A172 (cell line): ENCODE measurements around the gene SPATA25. TPM values are rescaled to one million over a fixed set of nuclear protein-coding genes. Genes with fewer than 3 reads are reported as not detected.
"Not testable (repeated sequence)": the region's sequence is repeated elsewhere in the genome, so short reads cannot be mapped to it uniquely, and the experiment has no call there.

Source experiments
- DNase-seq: peaks from one replicate; pipeline ENCODE4 v3.0.0-alpha.2; 2015; ENCODE audit warnings: low spot score
- total RNA-seq: library from RNA; depleted of rRNA; stranded (reverse); fragments of >200 nt; shearing (Covaris generic); gene quantifications from 2 replicates; pipeline ENCODE4 v1.2.3, GENCODE V29; 2014; rRNA removed

The SPATA25 gene, protein sequence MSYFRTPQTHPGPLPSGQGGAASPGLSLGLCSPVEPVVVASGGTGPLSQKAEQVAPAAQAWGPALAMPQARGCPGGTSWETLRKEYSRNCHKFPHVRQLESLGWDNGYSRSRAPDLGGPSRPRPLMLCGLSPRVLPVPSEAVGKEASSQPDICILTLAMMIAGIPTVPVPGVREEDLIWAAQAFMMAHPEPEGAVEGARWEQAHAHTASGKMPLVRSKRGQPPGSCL
- total RNA-seq: 0.21 TPM in 1 of 2 replicates, not detected in the other

DNA sequence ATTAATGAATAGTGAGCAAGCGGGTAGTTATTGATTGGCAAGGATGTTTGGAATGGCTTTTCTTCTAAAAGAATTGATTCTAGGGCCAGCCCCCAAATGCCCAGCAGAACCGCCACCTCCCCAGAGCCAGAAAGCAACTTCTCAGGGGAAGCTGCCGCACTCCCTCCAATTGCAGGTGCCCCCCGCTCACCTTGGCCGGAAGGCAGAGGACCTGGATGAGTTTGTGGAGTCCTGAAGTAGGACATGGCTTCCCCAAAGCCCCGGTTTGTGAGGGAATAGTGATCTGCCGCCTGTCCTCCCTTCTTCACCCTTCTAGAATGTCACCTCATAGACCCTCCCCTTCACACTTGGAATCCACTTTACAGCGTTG lies at the start of gene SPATA25:
TSS of gene SPATA25 (minus strand) at position 277 of the 370 bp plus-strand sequence. CDS start at position 245, 32 bp downstream.
- no peak for DNase-seq

DNA sequence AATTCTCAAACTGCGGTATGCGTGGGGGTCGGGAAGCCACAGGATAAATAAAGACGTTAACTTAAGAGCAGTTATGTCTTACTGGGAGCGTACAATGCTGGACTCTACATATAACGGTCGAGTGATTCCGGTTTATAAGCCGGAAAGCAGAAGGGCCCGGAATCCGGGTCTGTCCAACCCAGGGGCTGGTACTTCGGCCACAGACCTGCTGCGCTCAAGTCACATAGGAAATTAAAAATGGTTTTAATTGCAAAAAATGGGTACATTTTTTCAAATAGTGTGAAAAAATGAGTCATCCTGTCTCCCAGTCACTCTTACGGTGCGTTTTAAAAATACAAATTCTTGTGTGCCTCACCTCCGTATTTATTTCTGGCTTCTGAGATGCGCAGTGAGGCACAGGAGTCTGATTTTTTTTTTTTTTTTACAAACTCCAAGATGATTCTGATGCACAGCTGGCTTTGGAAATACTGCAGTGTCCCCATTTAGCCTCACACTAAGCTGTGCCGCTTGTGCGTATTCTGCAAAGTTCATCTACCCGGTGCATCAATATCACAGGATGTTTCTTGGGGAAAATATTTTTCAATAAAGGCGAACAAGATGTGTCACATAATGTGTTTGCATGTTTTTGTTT lies 48.1 kb upstream of the SPATA25 start:
- no peak for DNase-seq

DNA sequence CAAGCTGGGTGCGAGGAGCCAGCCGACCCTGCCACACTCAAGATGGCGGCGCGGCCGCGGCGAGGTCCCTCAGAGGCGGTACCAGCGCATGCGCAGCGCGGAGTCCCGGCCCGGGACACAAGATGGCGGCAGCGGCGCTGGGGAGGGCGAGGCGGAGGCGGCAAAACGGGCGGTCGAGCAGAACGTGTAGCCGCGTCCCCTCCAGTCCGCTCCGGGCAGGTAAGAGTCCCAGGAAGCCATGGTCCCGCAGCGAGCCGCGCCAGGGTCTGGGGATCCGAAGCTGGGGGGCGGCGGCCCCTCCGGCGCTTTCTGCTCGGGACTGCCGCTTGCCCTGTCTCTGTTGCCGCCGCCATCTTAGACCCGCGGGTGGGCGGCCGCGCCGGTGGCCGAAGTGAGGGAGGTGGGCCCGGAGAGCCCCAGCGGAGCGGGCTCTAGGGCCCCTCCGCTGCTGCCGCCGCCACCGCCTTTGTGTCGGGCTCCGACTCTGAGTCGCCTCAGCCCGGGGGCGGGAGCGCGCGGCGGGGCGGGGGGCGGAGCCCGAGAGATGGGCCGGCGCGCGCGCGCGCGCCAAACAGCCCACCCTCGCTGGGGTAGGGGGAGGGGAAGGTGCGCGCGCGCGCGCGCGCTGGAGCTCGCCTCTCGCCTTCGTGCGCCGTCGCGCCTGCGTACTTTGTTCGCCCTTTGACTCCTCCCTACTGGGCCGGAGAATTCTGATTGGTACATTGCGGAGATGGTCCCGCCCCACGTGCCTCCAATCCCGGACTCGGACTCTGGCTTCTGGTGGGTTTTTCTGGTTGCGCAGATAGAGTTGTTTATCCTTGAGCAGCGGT lies 47.4 kb upstream of the SPATA25 start, which contains the start of gene PCIF1:
TSS of gene PCIF1 (plus strand) at position 98 of the 830 bp plus-strand sequence. CDS start 4,317 bp downstream, outside the sequence.
- peak; percentile 97 for DNase-seq

DNA sequence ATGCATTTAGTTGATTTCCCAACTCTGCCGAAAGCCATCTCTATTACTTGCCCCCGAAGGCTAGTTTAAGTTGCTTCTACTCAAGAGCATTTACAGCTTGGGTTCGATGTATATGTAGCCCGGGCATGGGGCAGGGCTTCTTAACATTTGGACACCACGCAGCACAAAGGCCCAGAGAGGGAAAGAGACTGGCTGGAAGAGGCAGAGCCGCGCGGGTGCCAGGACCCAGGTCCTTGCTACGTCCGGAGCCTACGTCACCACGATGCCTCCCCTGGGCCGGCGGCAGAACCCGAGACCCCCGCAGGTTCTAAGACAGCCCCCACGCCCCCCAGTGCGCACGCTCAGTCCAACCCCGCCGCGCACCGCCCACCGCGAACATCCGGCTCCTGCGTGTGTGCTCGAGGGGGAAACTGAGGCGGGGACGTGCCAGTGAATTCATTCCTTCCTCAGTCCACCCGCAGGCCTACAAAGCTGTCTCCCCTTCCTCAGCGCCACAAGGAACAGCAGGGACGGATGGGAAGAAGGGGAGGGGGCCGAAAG lies 46.7 kb upstream of the SPATA25 start:
- DNase-seq: no peak

DNA sequence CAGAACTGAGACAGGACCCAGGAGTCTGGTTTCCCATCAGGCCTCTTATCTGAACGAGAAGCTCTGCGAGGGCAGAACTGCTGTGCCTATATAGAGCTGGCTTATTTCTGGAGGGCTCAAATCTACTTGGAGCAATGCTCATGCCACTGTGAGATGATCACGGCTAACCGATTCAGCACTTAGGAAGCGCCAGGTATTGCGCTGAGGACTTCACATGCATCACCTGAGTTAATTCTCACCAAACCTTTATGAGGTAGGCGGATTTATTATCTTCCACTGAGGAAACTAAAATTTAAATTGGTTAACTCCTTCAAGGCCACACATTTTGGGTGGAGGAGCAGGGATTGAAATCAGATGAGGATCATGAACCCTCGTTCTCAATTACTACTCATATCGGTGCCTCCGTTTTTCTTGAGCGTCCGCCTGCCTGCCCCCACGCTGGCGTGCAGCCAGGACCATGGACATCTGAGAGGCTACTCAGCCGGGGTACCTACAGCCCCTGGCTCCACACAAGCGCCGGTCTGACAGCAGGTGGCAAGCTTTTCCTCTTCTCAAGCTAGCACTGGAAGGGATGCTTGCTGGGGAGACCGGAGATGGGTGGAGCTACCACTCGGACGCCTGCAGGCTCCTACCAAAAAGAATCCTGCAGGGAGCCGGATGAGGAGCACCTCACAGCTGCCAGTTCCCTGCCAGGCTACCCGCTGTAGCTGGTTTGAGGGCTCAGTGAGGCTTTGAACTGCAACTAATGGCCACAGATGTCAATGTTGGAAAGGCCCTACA lies 46.0 kb upstream of the SPATA25 start:
- DNase-seq: peak; percentile 88

DNA sequence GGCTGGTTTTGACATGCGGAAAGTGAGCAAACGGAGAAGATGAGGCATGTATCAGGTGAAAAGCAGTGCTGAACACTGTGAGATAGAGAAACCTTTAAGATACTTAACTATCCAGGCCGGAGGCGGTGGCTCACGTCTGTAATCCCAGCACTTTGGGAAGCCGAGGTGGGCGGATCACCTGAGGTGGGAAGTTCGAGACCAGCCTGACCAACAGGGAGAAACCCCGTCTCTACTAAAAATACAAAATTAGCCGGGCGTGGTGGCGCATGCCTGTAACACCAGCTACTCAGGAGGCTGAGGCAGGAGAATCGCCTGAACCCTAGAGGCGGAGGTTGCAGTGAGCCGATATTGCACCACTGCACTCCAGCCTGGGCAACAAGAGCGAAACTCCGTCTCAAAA lies 44.3 kb upstream of the SPATA25 start:
- not testable (repeated sequence) for DNase-seq

DNA sequence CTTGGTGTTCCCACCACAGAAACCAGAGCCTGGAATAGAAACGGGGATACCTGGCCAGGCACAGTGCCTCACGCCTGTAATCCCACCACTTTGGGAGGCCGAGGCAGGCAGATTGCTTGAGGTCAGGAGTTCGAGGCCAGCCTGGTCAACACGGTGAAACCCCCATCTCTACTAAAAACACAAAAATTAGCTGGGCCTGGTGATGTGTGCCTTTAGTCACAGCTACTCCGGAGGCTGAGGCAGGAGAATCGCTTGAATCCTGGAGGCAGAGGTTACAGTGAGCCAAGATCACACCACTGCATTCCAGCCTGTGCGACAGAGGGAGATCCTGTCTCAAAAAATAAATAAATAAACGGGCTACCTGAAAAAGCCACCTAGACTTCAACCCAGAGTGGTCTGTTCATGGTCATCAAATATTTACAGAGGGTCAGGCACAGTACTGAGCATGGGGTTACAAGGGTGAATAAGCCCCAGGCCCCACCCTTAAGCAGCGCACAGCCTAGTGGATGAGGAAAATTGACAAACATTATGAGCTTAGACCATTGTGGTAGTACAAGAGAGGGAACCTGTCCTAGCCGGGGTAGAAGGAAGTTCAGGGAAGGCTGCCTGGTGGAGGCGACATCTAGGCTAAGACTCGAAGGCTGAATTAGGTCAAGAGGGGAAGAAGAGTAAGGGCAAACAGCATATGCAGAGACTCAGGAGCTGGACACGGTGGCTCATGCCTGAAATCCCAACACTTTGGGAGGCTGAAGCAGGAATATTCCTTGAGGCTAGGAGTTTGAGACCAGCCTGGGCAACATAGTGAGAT lies 39.9 kb upstream of the SPATA25 start:
- no peak for DNase-seq

DNA sequence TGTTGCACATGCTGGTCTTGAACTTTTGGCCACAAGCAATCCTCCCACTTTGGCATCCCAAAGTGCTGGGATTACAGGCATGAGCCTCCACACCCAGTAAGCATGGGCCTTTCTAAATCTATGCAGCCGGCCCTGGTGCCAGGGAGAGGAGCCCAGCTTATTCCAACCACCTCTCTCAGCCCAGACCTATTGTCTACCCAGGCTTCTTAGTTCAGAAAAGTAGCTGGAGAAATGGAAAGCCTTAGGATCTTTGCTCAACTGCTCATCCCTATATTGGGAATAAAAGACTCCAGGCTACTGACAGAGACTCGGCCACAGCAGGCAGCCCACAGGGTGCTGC lies 39.3 kb upstream of the SPATA25 start:
- DNase-seq: no peak

DNA sequence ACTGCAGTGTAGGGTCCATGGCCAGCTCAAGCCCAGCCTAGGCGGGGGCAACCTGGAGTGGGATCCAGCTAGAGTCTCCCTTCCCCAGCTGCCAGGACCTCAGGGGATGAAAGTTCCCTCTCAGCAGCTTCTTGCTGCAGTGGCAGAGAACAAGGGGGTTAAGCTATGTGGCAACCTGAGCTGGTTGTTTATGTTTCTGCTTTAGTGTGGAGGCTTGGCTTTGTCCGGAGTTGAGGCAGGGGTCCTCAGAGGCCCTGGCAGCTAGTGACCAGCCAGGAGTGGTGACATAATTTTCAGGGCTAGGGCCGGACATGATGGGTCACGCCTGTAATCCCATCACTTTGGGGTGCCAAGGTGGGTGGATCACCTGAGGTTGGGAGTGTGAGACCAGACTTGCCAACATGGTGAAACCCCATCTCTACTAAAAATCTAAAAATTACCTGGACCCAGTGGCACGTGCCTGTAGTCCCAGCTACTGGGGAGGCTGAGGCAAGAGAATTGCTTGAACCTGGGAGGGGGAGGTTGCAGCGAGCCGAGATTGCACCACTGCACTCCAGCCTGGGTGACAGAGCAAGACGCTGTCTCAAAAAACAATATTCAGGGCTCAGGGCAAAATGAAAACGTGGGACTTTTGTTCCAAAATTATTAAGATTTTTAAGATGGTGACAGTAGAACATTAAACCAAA lies 38.5 kb upstream of the SPATA25 start:
- DNase-seq: no peak

DNA sequence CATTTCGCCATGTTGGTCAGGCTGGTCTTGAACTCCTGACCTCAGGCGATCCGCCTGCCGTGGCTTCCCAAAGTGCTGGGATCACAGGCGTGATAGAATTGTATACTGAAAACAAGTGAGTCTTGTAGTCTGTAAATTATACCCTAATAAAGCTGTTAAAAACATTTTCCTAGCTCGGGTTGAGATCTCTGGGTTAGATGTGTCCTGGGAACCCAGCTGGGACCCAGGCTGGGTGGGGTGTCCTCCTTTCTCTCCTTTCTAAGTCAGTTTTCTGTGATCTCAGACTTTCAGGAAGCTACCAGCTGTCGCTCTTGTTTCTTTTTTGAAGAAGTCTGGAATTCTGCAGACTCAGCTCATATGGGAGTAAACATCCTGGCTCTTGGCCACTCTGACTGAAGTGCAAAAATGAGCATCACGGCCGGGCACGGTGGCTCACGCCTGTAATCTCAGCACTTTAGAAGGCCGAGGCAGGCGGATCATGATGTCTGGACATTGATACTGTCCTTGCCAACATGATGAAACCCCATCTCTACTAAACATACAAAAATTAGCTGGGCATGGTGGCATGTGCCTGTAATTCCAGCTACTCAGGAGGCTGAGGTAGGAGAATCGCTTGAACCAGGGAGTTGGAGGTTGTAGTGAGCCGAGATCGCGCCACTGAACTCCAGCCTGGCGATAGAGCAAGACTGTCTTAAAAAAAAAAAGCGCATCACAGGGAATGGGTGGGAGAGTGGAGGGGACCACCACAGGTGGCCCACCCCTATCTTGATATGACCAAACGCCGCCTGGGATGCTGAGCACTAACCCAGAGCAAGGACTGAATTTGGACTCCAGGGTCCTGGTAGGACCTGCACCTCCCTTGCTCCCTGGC lies 37.2 kb upstream of the SPATA25 start:
- DNase-seq: no peak

DNA sequence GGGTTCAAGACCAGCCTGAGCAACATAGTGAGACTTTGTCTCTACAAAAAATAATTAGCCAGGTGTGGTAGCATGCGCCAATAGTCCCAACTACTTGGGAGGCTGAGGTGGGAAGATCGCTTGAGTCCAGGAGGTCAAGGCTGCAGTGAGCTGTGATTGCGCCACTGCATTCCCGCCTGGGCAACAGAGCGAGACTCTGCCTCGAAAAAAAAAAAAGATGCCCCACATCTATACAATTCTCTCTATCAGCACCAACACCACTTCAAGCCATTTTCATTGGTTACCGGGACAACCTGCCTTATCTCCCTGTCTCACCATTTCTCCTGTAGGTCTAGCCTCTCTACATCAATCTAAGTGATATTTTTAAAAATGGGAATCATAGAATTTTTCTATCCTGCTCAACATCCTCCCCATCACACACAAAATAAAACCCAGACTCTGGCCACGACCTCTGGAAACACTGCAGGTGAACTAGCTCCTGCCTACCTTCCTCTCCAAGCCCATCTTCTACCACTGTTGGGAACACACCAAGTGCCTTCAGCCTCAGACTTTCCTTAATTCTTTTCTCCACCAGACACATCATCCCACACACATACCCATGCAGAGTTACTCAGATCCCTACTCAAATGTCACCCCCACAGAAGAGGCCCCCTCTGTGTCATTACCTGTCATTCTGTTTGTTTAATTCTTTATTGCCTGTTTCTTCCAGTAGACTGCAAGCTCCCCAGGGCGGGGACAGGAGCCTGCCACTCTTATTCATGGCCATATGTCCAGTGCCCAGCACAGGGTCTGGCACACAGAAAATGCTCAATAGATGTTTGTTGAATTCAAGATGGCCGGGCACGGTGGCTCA lies 34.1 kb upstream of the SPATA25 start:
- no peak for DNase-seq

DNA sequence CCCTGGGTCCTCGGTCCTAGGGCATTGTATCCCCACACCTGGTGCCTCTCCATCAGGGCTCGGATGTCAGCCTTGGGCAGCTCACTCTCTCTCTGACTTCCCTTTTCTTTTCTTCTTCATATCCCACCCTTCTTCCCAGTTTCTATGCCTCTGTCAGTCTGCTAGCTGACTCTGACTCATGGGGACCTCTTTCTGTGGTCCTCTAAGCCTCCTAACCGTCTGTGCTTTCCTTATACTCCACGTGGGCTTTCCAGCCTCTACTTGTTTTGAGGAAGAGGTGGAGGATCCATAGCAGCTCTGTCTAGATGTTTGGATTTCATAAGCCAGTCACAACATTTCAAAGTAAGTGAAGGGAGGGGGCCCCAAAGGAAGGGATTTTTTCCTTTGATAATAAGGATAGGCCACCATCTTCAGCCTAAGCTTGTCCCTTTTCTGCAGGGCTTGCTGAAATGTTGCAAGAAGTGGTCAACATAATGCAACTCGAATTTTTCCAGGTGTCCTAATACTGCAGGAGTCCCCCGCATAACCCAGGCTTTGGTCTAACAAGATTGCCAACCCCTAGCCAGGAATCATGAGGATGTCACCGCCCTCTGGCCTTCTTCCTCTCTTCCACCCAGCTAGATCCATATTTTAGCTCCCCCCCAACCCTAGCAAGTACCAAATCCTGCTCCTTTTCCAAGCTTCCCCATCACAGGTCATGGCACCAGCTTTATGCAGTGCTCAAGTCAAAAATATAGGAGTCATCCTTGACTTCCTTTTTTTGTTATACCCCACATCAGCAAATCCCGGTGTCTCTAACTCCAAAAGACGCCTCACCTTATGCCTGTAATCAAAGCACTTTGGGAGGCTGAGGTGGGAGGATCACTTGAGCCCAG lies 33.3 kb upstream of the SPATA25 start:
- DNase-seq: no peak

DNA sequence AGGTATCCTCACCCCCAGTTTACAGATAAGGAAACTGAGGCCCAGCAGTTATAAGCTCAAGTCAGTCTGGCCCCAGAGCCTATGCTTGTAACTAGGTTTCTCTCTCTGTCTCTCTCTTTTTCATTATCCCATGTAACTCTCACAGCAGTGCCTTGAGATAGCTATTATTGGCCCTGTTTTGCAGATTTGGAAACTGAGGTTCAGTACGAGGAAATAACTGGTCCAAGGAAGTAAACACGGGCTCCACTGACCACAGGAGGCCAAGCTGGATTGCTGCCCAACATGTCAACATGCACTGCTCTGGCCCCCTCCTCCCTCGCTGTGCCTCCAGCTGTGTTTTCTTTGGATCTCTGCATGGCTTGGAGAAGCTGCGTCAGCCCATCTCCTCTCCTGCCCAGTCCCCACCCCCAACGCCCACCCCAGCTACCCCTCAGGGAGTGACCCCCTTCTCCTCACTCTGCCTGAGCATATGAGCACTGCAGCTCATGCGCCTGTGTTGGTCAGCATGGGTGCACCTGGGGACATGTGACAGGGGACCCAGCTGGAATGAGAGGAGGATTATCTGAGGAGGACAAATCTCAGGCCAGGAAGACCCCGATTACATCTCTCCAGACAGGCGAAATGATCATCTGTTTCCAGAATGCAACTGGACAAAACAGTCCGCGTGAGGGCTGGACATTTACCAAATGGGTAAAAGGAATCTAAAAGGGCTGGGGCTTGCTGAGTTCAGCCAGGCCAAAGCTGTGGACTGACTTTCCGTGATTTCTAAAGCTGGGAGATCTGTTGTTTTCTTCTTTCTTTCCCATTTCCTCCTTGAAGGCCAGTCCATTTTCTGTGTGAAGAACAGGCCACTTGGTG lies 32.3 kb upstream of the SPATA25 start:
- no peak for DNase-seq

DNA sequence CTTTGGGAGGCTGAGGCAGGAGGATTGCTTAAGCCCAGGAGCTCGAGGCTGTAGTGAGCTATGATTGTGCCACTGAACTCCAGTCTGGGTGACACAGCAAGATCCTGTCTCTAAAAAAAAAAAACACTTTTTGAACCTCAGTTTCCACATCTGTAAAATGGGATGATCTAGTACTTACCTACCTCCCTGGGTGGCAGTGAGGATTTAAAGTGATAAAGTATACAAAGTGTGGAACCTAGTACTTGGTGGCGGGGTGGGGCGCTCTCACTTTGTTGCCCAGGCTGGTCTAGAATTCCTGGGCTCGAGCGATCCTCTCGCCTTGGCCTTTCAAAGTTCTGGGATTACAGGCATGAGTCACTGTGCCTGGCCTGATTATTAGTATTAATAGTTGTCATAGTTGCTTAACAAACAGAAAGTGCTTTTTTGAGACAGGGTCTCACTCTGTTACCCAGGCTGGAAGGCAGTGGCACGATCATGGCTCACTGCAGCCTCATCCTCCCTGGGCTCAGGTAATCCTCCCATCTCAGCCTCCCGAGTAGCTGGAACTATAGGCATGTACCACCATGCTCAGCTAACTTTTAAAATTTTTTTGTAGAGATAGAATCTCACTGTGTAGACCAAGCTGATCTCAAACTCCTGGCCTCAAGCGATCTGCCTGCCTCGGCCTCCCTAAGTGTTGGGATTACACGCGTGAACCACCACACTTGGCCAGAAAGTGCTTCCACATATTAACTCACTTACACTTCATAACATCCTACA lies 31.5 kb upstream of the SPATA25 start:
- DNase-seq: no peak

DNA sequence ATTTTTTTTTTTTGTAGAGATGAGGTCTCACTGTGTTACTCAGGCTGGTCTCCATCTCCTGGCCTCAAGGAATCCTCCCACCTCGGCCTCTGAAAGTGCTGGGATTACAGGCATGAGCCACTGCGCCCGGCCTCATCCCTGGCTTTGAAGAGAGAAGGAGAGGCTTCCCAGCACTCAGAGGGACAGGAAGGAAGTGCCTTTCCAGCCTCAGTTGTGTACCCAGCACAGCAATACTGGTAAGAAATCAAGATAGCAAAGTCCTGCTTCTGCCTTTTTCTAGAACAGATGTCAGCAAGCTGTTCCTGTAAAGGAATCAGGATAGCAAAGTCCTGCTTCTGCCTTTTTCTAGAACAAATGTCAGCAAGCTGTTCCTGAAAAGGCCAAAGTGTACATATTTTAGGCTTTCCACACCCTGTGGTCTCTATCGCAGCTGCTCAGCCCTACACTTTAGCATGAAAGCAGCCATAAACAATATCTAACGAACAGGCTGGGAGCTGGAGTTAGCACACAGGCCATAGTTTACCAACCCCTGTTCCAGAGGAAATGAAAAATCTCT lies 30.8 kb upstream of the SPATA25 start:
- no peak for DNase-seq
